Endothelial cell of umbilical vein (primary cell): ENCODE data around the gene MSTO1. TPM values are rescaled to one million over a fixed set of nuclear protein-coding genes. Genes with fewer than 3 reads are reported as not detected.
"Not testable (repeated sequence)": the region's sequence is repeated elsewhere in the genome, so short reads cannot be mapped to it uniquely, and the experiment has no call there.

Experiments used
- BruUV-seq: library from RNA; stranded (reverse); fragments of 400-500 nt; replicated peaks from 2 replicates; lab custom pipeline; 2021; lab: Mats Ljungman, UMichigan
- CTCF ChIA-PET: fragments of 300-600, 350-600 bp; sonication (Branson Sonifier 250); formaldehyde crosslinking; loops from one replicate; lab custom pipeline; 2021; ENCODE audit warnings: antibody characterized with exemption, inconsistent platforms; lab: Charles Lee
- POLR2A ChIA-PET: fragments of 300-600, 350-600 bp; sonication (Branson Sonifier 250); formaldehyde crosslinking; loops from one replicate; lab custom pipeline; 2021; ENCODE audit warnings: antibody characterized with exemption, inconsistent platforms; lab: Charles Lee
- DNase-seq: peaks from one replicate; pipeline ENCODE4 v3.0.0-alpha.2; 2011; ENCODE audit warnings: low read depth, low spot score
- FAIRE-seq: peaks from 2 replicates; lab custom pipeline; 2011; peaks lifted over from hg19 to GRCh38; lab: Jason Lieb, UNC
- H2AFZ ChIP-seq: 2 replicates; pipeline ENCODE4 v1.6.0; 2012; ENCODE audit warnings: low read depth, low read length, control low read depth, inconsistent platforms
- H3K27ac ChIP-seq: 2 replicates; pipeline ENCODE4 v1.5.1; 2011; ENCODE audit warnings: low read depth, mild to moderate bottlenecking, control low read depth, low read length, moderate library complexity; ENCODE audit not compliant: insufficient read depth
- H3K27me3 ChIP-seq, 2 experiments: 2 replicates each; pipeline versions ENCODE4 v1.6.0 to v1.6.1; 2011; ENCODE audit warnings: low read length in 2 of 2, mixed read lengths in 1 of 2; ENCODE audit not compliant: control insufficient read depth in 2 of 2, insufficient read depth in 2 of 2
- H3K36me3 ChIP-seq, 2 experiments: 2 replicates in 1 of 2; 3 replicates in 1 of 2; pipeline ENCODE4 v1.5.1; 2011; ENCODE audit warnings: low read length in 2 of 2, mild to moderate bottlenecking in 1 of 2, moderate library complexity in 1 of 2; ENCODE audit not compliant: control insufficient read depth in 2 of 2, insufficient read depth in 2 of 2; ENCODE audit errors: extremely low read depth in 1 of 2
- H3K4me1 ChIP-seq: 3 replicates; pipeline ENCODE4 v1.5.1; 2011; ENCODE audit warnings: mild to moderate bottlenecking, low read length; ENCODE audit not compliant: control insufficient read depth, insufficient read depth; ENCODE audit errors: extremely low read depth
- H3K4me2 ChIP-seq: 2 replicates; pipeline ENCODE4 v1.6.1; 2011; ENCODE audit warnings: low read length, control low read depth, mixed read lengths; ENCODE audit not compliant: insufficient read depth
- H3K4me3 ChIP-seq, 3 experiments: fragments of 200-600 bp in 1 of 3; sonication (generic), shearing (Covaris generic) in 1 of 3; replicated peaks in 1 of 3; 2 replicates each; pipeline ENCODE4 v1.5.1; 2011 to 2016; ENCODE audit warnings: control low read depth in 3 of 3, low read length in 3 of 3, mild to moderate bottlenecking in 2 of 3, inconsistent platforms in 1 of 3, low read depth in 1 of 3, moderate library complexity in 1 of 3; ENCODE audit not compliant: insufficient read depth in 1 of 3
- H3K79me2 ChIP-seq: 2 replicates; pipeline ENCODE4 v1.6.0; 2012; ENCODE audit warnings: low read length, inconsistent platforms; ENCODE audit not compliant: control insufficient read depth, insufficient read depth
- H3K9ac ChIP-seq: replicated peaks from 2 replicates; pipeline ENCODE3; 2011; ENCODE audit warnings: low read length, control low read depth; ENCODE audit not compliant: insufficient read depth; ENCODE audit errors: extremely low read depth
- H3K9me1 ChIP-seq: replicated peaks from 3 replicates; pipeline ENCODE4 v1.6.0; 2011; ENCODE audit warnings: mild to moderate bottlenecking, low read length; ENCODE audit not compliant: control insufficient read depth, insufficient read depth; ENCODE audit errors: extremely low read depth
- H3K9me3 ChIP-seq: replicated peaks from 2 replicates; pipeline ENCODE4 v1.5.1; 2012; ENCODE audit warnings: low read length, inconsistent platforms; ENCODE audit not compliant: control insufficient read depth, insufficient read depth
- H4K20me1 ChIP-seq: replicated peaks from 2 replicates; pipeline ENCODE3; 2011; ENCODE audit warnings: mild to moderate bottlenecking, low read length; ENCODE audit not compliant: control insufficient read depth, insufficient read depth; ENCODE audit errors: extremely low read depth
- EZH2 ChIP-seq: IDR thresholded peaks from 2 replicates; pipeline ENCODE4 v1.6.1; 2012; ENCODE audit warnings: borderline replicate concordance, low read depth, mild to moderate bottlenecking, moderate library complexity, low read length, inconsistent platforms; ENCODE audit not compliant: severe bottlenecking
- MAX ChIP-seq: IDR thresholded peaks from 2 replicates; pipeline ENCODE4 v1.6.1; 2011; ENCODE audit not compliant: insufficient read depth, insufficient read length
- POLR2A ChIP-seq: IDR thresholded peaks from 2 replicates; pipeline ENCODE4 v1.6.1; 2012; ENCODE audit warnings: low read depth, mild to moderate bottlenecking, control low read depth, low read length
- POLR2AphosphoS5 ChIP-seq: IDR thresholded peaks from 2 replicates; pipeline ENCODE4 v1.6.1; 2012; ENCODE audit warnings: low read depth, mild to moderate bottlenecking, control low read depth, low read length, moderate library complexity; ENCODE audit not compliant: insufficient read depth
- dilution Hi-C: fragments of 300-500 bp; cut with MboI; formaldehyde crosslinking; loops from one replicate; pipeline ENCODE4 v1.15.0; 2019; ENCODE audit warnings: low sequenced_read_pairs; ENCODE audit not compliant: extremely low pct_ligation_motif_present
- intact Hi-C: fragments of 100-400 bp; cut with micrococcal nuclease; formaldehyde crosslinking; loops from one replicate; pipeline ENCODE4 v1.10.0; 2022
- polyA plus RNA-seq, 4 experiments: library from polyadenylated mRNA; depleted of rRNA in 3 of 4; stranded (reverse) in 3 of 4; unstranded in 1 of 4; fragments of >200 nt; gene quantifications; 2 replicates each; pipeline versions ENCODE4 v1.2.1 to v1.2.3, GENCODE V29; 2011 to 2012; ENCODE audit warnings: missing spikeins in 1 of 4
- total RNA-seq: library from RNA; stranded (reverse); gene quantifications from 2 replicates; pipeline ENCODE4 v1.2.3, GENCODE V29; 2021

Gene MSTO1
- total and polyA plus RNA-seq, 2 donors (not counting 3 experiments of a cell fraction or from before 2014, with no cell fraction given): 36.8 to 51.9 TPM

GRCh38 chr1:155561779-155562580, 48.0 kb upstream of the MSTO1 start:
- Histone ChIP-seq H3K79me2 (peaks cover 66% of the 10 kb centered on the region), H3K4me2 (peak overlapping the region; percentile 57), H3K9ac (peak overlapping the region; percentile 89), H3K27ac (peak overlapping the region; percentile 61), H3K4me3 (peak overlapping the region; percentile 63 to 89 (median 66)), H2AFZ (peak overlapping the region; percentile 95)
- TF ChIP-seq POLR2AphosphoS5: peak; percentile 49
- DNase-seq, H3K36me3 ChIP-seq, H3K27me3 ChIP-seq, POLR2A ChIA-PET, BruUV-seq, H3K9me1 ChIP-seq, H3K4me1 ChIP-seq, H3K9me3 ChIP-seq, H4K20me1 ChIP-seq, FAIRE-seq, dilution Hi-C loops: not testable (repeated sequence)
- CTCF ChIA-PET: interaction anchor here (1.6 kb wide), 1 partner anchor 311 kb away, joined by 5 read pairs; no protein-coding TSS in a partner anchor
- intact Hi-C loops: loop anchor here (2.0 to 10.0 kb wide), 2 partner anchors 237 to 307 kb away; partner anchors contain the start of gene ENTREP3

- intact Hi-C loops (loop anchor here (2.0 to 10.0 kb wide), 2 partner anchors 238 to 308 kb away; partner anchors contain the start of gene ENTREP3), dilution Hi-C loops (no loop called here)
- peak within 1 kb of the TSS; percentile 95 for H2AFZ ChIP-seq
- peaks cover 9% of the 10 kb centered on the region for H3K4me1 ChIP-seq
- H4K20me1 ChIP-seq: no peaks in the 10 kb centered on the region
- no peaks in the 10 kb centered on the region for H3K9me1 ChIP-seq
- ChIA-PET CTCF (interaction anchor here (1.6 kb wide), 1 partner anchor 312 kb away, joined by 5 read pairs; no protein-coding TSS in a partner anchor), POLR2A (interaction anchor here (0.6 to 1.5 kb wide), 3 partner anchors 96 to 239 kb away, joined by 3 to 5 read pairs (median 4); no protein-coding TSS in a partner anchor)
- TF ChIP-seq EZH2: no peak
- TF ChIP-seq MAX: peak; percentile 3
- TF ChIP-seq POLR2A: peak; percentile 96
- TF ChIP-seq POLR2AphosphoS5: peak; percentile 82
- FAIRE-seq: peak; percentile 79
- H3K36me3 ChIP-seq: no peaks in the 10 kb centered on the region
- H3K27ac ChIP-seq: peak within 1 kb of the TSS; percentile 74
- peak within 1 kb of the TSS; percentile 63 to 92 (median 89) for H3K4me3 ChIP-seq
- peaks cover 64% of the 10 kb centered on the region for H3K79me2 ChIP-seq
- DNase-seq: peak; percentile 95
- H3K9me3 ChIP-seq: no peaks in the 10 kb centered on the region
- peak within 1 kb of the TSS; percentile 99 for H3K4me2 ChIP-seq
- H3K9ac ChIP-seq: peak within 1 kb of the TSS; percentile 89
- no TSS peak for BruUV-seq
- no peaks in the 10 kb centered on the region for H3K27me3 ChIP-seq
These were observed 47.2 kb upstream of the MSTO1 start, which contains the start of gene ASH1L for GRCh38 chr1:155562581-155563376. ASH1L (minus strand) TSS chr1:155562803; CDS start chr1:155521519, 41,284 bp downstream.

DNA sequence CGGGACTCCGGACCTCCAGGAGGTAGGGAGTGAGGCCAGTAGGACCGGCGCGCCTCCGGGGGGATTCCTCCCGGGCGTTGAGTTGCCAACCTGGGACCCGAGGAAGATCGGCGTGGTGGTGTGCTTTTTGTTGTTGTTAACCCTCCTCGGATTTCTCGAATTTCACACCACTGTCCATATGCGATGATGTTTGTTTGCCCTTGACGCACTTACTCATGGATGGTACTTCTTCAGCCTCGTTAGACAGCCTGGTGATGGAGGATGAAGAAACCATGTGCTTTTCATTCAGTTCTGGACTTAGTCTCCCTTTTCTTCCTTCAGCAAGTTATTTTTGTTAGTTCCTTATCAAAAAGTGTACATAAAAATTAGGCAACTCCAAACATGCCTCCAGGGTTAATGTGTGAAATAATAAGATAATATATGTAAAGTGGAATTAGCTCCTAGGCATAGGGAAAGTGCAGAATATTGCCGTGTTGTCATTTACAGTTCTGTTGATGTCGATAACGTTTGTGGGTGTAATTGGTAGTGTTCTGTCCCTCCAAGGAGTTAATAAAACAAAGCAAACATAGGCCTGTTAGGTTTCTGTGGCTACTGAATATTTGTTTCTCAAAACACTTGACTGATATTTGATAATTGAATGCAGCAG, 46.5 kb upstream of the MSTO1 start:
- TSS peak; percentile 76 for BruUV-seq
- FAIRE-seq: peak; percentile 55
- peaks cover 57% of the 10 kb centered on the region for H3K79me2 ChIP-seq
- H3K36me3 ChIP-seq, dilution Hi-C loops, H3K4me1 ChIP-seq, H3K9me1 ChIP-seq, H3K9me3 ChIP-seq, H3K27me3 ChIP-seq, CTCF ChIA-PET, H4K20me1 ChIP-seq: not testable (repeated sequence)
- peak overlapping the region; percentile 62 to 92 (median 63) for H3K4me3 ChIP-seq
- POLR2A ChIA-PET: interaction anchor here (0.6 to 1.5 kb wide), 3 partner anchors 96 to 240 kb away, joined by 3 to 5 read pairs (median 4); no protein-coding TSS in a partner anchor
- intact Hi-C loops: loop anchor here (2.0 to 10.0 kb wide), 2 partner anchors 239 to 309 kb away; partner anchors contain the start of gene ENTREP3
- peak overlapping the region; percentile 89 for H3K9ac ChIP-seq
- DNase-seq: peak; percentile 51
- H3K4me2 ChIP-seq: peak overlapping the region; percentile 99
- H3K27ac ChIP-seq: peak overlapping the region; percentile 74
- H2AFZ ChIP-seq: peak overlapping the region; percentile 10
